ENCODE data around the gene KCNH8. TPM values are rescaled to one million over a fixed set of nuclear protein-coding genes. Genes with fewer than 3 reads are reported as not detected.

KCNH8 gene
- total and polyA plus RNA-seq, 2 of the 4 experiments (the other 2 are of a cell fraction) = not detected

DNA sequence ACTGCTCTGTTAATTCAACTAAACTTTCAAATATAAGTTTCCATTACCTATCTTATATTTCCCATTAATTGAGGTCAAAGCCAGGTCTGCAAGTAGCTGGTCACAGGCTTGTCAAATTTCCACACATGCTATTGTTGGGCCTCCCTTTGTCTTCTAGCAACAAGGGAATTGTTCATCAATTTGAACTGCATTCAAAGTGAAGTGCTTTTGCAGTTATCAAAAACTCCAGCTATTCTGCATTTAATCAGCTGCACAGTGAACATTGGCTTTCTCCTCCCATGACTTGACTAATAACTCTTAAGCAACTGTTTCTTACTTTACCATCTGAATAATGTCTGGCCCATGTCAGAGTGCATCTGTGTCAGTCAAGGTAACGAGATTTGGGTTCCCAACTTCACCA, 198.4 kb downstream of the KCNH8 start:
- Histone ChIP-seq H3K9ac (ENCODE audit: low read depth, low read length) (no peak overlapping the region), H2BK15ac (ENCODE audit: low read depth, low read length) (no peak overlapping the region), H3K14ac (replicated peaks; ENCODE audit: low read depth, low read length) (no peak overlapping the region), H3K4me3 (ENCODE audit: insufficient read depth, low read depth, low read length) (no peak overlapping the region), H3K23ac (ENCODE audit: low read depth, low read length) (no peak overlapping the region), H2AK9ac (replicated peaks; ENCODE audit: low read depth, low read length, poor library complexity) (no peak overlapping the region), H4K91ac (ENCODE audit: insufficient read depth, low read depth, low read length) (no peak overlapping the region), H2AK5ac (ENCODE audit: low read depth, low read length) (no peak overlapping the region), H3K9me1 (ENCODE audit: insufficient read depth, low read length) (no peaks in the 10 kb centered on the region), H3K18ac (ENCODE audit: low read depth, low read length) (no peak overlapping the region), H3K36me3 (ENCODE audit: control insufficient read depth, insufficient read depth, low read length) (no peaks in the 10 kb centered on the region), H2BK120ac (ENCODE audit: low read depth, low read length) (no peak overlapping the region), H4K8ac (ENCODE audit: low read depth in 2 of 2, low read length in 2 of 2) (no peak overlapping the region), H3K27ac (ENCODE audit: insufficient read depth, low read length) (no peak overlapping the region), H4K5ac (ENCODE audit: low read depth, low read length) (no peak overlapping the region), H3K4ac (ENCODE audit: low read depth, low read length) (no peak overlapping the region), H2BK20ac (ENCODE audit: low read depth, low read length) (no peak overlapping the region), H3K79me1 (ENCODE audit: low read depth in 1 of 2, low read length in 2 of 2) (no peaks in the 10 kb centered on the region), H3K4me1 (ENCODE audit: control insufficient read depth, insufficient read depth, low read length) (no peaks in the 10 kb centered on the region), H2AFZ (replicated peaks; ENCODE audit: low read length, poor library complexity) (no peak overlapping the region), H4K20me1 (ENCODE audit: insufficient read depth, low read length) (no peaks in the 10 kb centered on the region), H3K56ac (ENCODE audit: extremely low read depth, insufficient read depth, low read length) (no peak overlapping the region), H3K4me2 (ENCODE audit: low read depth, low read length) (no peak overlapping the region), H3K27me3 (ENCODE audit: control insufficient read depth, insufficient read depth, low read length) (no peaks in the 10 kb centered on the region), H3K9me3 (ENCODE audit: control insufficient read depth, insufficient read depth, low read length) (peaks cover 2% of the 10 kb centered on the region; the same call in 1 of the 2 replicates), H2BK5ac (ENCODE audit: low read depth, low read length, poor library complexity, severe bottlenecking) (no peak overlapping the region)
- CTCF ChIA-PET = no interaction called here
- TF ChIP-seq NFE2L2 (IDR thresholded peaks at IDR 0.05; ENCODE audit: low read depth, low read length) (no peak), MAZ (IDR thresholded peaks at IDR 0.05; ENCODE audit: borderline replicate concordance, low read depth, low read length) (no peak), MAFK (IDR thresholded peaks at IDR 0.05; ENCODE audit: low read depth, low read length) (no peak), BHLHE40 (IDR thresholded peaks at IDR 0.05; ENCODE audit: low read depth, low read length) (no peak), MXI1 (IDR thresholded peaks at IDR 0.05; ENCODE audit: borderline replicate concordance, low read depth, low read length) (no peak), FOS (IDR thresholded peaks at IDR 0.05; ENCODE audit: low read depth, low read length) (no peak), POLR2A (IDR thresholded peaks at IDR 0.05; ENCODE audit: low read depth, low read length) (no peak), RFX5 (IDR thresholded peaks at IDR 0.05; ENCODE audit: low read depth, low read length) (no peak), CHD1 (IDR thresholded peaks at IDR 0.05; ENCODE audit: low read depth, low read length) (no peak)
- TF ChIP-seq, protein P1, sequence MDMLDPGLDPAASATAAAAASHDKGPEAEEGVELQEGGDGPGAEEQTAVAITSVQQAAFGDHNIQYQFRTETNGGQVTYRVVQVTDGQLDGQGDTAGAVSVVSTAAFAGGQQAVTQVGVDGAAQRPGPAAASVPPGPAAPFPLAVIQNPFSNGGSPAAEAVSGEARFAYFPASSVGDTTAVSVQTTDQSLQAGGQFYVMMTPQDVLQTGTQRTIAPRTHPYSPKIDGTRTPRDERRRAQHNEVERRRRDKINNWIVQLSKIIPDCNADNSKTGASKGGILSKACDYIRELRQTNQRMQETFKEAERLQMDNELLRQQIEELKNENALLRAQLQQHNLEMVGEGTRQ (IDR thresholded peaks at IDR 0.05; ENCODE audit: low read depth, low read length) = no peak
- ATAC-seq (ENCODE audit: low read depth) = no peak
- dilution Hi-C loops (cut with HindIII; ENCODE audit: low sequenced_read_pairs, unreplicated experiment) (no loop called here), intact Hi-C loops (cut with micrococcal nuclease) (no loop called here), in situ Hi-C loops (cut with MboI; ENCODE audit: low sequenced_read_pairs) (no loop called here)
- POLR2A ChIA-PET (ENCODE audit: unreplicated experiment) = no interaction called here
- WGBS, 2 experiments (ENCODE audit: extremely low coverage in 2 of 2, insufficient read length in 1 of 2) = no CpG with 5 or more reads among the region's 1 CpG
- no peak for DNase-seq
- no TSS peak for BruUV-seq (replicated peaks)
